GOT3 (cell line): ENCODE measurements around the gene SH2D2A.
"Not testable (repeated sequence)": the region's sequence is repeated elsewhere in the genome, so short reads cannot be mapped to it uniquely, and the experiment has no call there.

Experiments used
- DNase-seq: peaks from one replicate; lab custom pipeline; 2025; ENCODE audit warnings: mixed read lengths; lab: John Stamatoyannopoulos, UW

SH2D2A gene

GRCh38 chr1:156768610-156769295, 47.9 kb downstream of the SH2D2A start:
- DNase-seq = no peak

DNA sequence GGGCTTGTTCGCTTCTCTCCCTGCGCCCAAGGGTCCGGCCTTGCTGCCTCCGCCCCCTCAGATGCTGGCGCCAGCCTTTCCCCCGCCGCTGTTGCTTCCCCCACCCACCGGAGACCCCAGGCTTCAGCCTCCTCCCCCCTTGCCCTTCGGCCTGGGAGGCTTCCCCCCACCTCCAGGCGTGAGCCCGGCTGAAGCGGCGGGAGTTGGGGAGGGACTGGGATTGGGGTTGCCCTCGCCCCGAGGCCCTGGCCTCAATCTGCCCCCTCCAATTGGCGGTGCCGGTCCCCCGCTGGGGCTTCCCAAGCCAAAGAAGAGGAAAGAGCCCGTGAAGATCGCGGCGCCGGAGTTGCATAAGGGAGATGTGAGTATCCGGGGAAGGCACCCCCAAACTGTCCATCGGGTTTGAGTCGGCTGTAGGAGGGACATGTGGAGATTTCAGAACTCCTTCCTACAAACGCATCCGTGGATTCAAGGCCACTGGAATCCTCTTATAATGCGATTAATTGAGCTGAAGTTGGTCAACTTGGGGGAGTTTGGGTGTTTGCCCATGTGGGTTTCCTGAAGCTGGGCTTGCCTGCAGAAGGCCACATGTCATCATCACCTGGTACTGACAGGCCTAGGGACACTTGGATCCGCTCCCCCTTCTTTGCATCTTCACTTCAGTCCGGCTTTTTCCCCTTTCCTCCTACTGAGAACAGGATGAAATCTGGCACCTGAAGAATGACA, 48.6 kb downstream of the SH2D2A start:
- no peak for DNase-seq

DNA sequence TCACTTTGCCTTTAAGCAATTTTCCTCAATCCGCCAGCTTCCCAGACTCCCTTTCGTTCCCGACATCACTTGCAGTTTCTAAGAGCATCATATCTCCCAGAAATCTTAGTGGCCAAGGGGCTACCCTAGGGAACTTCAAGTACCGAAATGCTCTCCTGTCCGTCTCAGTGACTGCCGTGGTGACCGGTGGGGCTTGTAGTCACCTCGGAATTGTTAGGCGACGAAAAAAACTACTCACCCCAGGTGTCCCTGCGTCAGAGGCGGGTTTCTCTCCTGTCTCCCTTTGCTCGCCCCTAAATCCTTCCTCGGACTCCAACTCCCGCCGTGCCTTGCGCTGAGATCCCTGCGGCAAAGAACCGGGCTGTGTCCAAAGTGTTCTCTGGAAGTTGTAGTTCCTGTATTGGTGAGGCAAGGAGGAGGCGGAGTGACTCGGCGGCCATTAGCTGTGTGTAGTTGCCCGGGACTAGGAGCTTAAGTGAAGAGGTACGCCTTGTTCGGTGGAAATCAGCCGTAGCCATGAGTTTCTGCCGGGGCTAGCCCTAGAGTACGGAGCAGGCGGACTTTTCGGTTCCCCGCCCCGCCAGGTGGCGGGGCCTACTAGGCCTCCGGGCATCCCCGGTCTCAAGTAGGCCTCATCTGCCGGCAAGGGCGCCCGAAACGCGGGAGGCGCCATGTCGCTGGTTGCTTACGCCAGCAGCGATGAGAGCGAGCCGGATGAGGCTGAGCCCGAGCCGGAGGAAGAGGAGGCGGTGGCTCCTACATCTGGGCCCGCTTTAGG, 49.4 kb downstream of the SH2D2A start, which contains the start of gene PRCC:
PRCC (plus strand) TSS at position 435 of the 778 bp plus-strand sequence; CDS start at position 672, 237 bp downstream.
- DNase-seq = peak; percentile 90

- DNase-seq = no peak
Observed at GRCh38 chr1:156766298-156767100, 50.1 kb downstream of the SH2D2A start.

- DNase-seq = no peak
Observed at GRCh38 chr1:156765666-156766065, 51.0 kb downstream of the SH2D2A start.

DNA sequence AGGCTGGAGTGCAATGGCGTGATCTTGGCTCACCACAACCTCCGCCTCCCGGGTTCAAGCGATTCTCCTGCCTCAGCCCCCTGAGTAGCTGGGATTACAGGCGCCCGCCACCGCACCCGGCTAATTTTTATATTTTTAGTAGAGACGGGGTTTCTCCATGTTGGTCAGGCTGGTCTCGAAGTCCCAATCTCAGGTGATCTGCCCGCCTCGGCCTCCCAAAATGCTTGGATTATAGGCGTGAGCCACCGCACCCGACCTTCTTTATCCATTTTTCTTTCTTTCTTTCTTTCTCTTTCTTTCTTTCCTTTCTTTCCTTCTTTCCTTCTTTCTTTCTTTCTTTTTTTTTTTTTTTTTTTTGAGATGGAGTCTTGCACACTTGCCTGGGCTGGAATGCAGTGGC, 51.5 kb downstream of the SH2D2A start:
- not testable (repeated sequence) for DNase-seq

GRCh38 chr1:156760796-156761104, 55.9 kb downstream of the SH2D2A start:
- no peak for DNase-seq

DNA sequence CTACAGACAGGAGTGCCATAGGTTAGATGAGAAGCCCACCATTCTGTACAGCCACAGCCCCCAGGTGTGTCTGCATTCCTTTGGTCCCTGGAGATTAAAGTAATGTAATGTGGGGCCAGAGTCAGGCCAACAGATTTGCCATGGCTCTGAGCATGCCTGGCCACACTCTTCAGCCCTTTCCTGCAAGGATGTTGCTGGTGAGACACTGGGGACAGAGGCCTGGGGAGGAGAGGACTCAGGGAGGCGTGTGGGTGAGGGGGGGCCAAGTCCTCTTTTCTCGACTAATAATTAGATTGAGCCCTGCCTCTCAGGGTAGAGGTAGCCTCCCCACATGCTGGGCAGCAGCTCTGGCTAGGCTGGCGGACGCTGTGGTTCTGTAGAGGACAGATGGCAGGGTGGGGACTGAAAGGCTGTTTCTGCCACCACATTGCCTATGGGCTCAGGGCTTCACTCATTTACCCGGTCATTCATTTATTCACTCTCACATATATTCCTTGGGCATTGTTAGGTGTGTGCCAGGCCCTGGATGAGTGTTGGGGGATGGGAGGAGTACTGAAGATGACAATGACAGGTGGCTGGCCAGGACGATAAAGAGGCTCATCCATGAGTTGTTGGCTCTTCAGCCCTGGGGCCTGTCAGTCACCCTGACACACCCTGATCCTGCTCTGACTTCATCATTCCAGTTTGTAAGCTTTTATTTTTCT, 56.4 kb downstream of the SH2D2A start:
- DNase-seq = no peak

DNA sequence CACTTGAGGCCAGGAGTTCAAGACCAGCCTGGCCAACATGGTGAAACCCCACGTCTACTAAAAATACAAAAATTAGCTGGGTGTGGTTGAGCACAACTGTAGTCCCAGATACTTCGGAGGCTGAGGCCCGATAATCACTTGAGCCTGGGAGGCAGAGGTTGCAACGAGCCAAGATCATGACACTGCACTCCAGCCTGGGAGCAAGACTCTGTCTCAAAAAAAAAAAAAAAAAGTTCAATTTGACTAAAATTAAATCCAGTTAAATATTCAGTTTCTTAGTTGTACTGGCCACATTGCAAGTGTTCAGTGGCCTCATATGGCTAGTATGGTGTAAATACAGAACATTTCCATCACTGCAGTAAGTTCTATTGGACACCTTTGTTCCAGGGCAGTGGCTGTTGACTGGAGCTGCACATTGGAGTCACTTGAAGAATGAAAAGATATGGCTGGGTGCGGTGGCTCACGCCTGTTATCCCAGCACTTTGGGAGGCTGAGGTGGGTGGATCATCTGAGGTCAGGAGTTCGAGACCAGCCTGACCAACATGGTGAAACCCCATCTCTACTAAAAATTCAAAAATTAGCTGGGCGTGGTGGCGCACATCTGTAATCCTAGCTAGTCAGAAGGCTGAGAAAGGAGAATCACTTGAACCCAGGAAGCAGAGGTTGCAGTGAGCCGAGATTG, 58.9 kb downstream of the SH2D2A start:
- DNase-seq = not testable (repeated sequence)

DNA sequence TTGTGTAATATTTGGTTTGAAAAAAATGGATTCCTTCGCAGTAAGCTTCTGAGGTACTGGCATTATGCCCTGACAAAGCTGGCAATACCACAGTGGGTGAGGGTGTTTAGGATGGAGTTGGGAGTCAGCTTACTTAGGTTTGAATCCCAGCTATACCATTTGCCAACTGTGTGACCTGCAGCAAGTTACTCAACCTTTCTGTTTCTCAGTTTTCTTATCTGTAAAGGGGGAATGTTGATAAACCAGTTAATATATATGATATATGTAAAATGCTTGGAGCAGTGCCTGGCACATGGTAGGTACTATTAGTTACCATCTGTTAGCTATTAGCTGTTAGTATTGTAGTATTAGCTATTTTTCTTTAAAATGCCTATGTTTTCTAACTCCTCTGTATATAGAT, 60.3 kb downstream of the SH2D2A start:
- no peak for DNase-seq
